Measurements from ENCODE around the gene SMYD1. TPM values are rescaled to one million over a fixed set of nuclear protein-coding genes. Genes with fewer than 3 reads are reported as not detected.

Gene SMYD1
- total RNA-seq, 1 experiment from 2014 or later = 1.6 TPM

GRCh38 chr2:88122141-88122884, 54.7 kb downstream of the SMYD1 start:
- DNase-seq (ENCODE audit: low read depth) = no peak

DNA sequence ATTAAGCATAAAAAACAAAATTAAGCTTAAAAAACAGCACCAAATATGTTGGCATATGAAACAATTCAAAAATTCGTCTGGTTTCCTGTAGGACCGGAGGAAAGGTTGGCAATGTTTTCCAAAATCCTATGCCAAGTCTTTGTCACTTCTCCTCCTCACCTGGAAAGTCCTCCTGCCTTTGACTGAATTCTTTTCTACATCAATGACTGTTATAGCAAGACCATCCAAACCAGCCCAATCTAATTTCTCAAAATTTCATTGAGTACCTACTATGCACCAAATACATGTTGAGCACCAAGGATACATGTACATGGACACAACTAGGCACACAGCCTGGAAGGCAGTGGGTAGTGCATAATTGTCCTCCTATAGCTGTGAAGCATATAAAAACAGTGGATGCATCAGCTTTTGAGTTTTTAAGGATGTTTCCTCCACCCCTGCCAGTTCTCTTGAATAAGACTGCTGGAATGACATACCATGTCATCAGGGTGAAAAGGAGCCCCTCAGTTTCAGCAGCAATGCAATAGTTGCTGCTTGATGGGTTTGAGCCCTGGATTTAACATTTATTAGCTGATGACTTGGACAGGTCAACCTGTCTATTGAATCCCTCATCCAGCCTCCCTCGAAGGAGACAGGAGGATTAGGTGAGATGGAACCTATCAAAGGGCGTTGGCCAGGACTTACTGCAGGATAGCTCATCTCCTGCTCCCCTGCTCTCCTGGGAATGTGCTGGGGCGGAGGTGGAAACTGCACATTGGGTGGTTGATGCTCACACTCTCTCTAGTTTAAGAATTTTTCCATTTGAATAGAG, 55.7 kb downstream of the SMYD1 start:
- DNase-seq (ENCODE audit: low read depth) = no peak

DNA sequence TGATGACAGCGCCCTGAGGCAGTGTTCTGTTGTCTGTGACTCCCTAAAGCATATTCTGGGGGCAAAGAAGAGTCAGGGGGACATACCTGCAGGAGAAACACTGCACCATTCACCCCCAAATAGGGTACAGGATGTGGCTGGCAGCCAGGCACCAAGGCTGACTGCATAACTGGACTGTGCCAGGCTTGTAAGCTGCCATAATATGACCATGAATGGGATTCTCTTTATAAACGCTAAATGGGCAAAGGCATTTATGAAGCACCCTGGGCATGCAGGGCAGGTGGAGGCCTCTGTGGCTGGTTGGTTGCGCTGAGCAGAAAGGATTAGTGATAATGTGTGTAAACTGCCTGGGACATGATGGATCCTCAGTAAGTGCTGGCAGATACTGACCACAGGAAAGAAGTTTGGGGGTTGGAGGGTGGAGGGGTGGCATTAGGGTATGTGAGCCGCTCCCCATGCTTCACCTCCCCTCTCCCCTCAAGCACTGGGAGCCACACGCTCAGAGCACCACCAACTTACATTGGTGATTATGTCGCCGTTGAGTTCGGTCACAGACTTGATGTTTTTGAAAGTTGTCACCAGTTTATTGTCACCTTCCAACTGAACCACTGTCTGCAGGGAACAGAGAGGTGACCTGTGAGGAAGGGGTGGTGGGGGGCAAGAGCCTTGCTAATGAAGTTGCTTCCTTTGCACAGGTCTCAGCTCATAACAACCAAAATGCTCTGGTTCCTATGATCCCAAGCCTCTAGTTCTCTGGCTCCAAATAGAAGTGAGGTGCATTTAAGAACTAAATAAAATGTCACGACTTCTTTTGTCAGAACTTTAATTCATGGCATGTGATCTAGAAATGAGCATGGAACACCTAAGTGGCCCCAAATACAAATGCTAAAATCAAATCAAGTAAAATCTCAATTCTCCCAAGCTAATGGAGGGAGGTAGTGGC, 56.6 kb downstream of the SMYD1 start:
- DNase-seq (ENCODE audit: low read depth) = no peak

DNA sequence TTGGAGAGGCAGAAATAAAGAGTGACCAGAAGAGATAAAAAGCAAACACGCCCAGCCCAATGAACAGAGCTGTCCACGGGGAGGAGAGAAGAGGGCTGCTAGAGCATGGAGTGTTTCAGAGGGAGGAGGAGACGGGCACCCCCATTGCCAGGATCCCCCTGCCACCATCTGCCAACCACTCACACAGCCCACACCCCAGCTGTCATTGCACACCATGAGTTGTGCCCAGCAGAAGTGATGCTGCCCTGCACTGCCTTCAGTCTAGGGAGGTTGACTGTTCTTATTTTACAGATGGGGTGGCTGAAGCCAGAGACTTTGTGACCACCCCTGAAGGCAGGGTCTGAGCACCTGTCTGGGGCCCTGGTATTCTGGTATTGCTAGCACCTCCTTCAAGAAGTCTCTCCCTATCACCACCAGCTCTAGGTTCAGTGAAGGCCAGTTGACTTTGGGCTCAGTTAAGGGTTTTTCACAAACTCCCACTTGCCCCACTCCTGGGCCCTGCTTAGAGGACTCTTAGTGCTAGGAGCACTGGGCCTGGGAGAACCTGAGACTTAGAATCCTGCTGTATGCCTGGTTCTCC, 57.8 kb downstream of the SMYD1 start:
- no peak for DNase-seq (ENCODE audit: low read depth)

- DNase-seq (ENCODE audit: low read depth) = no peak
Measured at GRCh38 chr2:88125924-88126771, 58.5 kb downstream of the SMYD1 start.

DNA sequence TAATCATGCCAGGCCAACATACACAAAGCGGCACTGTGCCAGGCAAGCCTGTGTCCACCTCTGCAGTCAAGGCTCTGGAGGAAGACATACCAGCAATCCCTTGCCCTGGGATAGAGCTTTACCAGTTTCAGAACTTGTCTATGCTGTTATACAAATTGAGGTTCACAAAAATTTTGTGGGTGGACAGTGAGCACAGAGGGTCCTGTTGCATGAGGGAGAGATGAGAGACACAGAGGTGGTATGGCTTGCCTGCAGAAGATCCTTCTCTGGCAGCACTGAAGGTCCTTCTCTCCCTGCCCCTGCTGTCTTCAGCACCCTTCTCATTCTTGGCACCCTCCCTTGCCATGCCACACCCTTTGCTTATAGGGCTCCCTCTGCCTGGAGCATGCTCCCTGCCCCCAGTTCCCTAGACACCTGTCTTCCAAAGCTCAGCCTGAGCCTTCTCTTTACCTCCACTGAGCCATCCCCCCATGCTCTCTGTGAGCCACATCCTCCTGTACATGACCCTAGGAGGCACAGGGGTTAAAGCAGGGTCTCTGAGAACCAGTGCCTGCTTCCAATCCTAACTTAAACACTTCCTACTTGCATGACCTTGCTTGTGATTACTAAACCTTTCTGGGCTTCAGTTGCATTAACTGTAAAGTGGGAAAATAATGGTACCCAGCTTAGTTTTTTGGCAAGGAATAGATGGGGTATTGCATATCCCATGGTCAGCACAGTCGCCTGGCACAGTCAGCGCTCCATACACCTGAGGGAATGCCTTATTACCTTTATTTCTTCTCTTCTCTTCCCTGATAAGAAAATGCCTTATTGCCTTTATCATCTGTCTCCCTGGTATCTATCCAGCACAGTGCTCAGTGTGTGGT, 59.4 kb downstream of the SMYD1 start:
- no peak for DNase-seq (ENCODE audit: low read depth)

DNA sequence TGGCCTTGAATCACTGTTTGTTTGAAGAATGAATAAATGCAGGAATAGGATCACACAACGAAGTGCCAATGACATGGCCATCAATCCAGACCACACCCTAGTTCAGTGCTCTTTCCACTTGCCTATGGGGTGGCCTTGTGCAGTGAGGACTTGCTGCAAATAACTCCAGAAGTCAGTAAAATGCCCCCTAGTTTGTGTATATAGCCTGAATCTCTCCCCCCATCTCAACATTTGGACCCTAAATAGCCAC, 59.9 kb downstream of the SMYD1 start:
- DNase-seq (ENCODE audit: low read depth) = no peak

- DNase-seq (ENCODE audit: low read depth) = no peak
Measured at GRCh38 chr2:88127888-88128653, 60.4 kb downstream of the SMYD1 start, which contains the start of gene FABP1. Gene FABP1, minus strand, starts transcription at chr2:88128062. Its CDS starts 45 bp downstream, at chr2:88128017.

DNA sequence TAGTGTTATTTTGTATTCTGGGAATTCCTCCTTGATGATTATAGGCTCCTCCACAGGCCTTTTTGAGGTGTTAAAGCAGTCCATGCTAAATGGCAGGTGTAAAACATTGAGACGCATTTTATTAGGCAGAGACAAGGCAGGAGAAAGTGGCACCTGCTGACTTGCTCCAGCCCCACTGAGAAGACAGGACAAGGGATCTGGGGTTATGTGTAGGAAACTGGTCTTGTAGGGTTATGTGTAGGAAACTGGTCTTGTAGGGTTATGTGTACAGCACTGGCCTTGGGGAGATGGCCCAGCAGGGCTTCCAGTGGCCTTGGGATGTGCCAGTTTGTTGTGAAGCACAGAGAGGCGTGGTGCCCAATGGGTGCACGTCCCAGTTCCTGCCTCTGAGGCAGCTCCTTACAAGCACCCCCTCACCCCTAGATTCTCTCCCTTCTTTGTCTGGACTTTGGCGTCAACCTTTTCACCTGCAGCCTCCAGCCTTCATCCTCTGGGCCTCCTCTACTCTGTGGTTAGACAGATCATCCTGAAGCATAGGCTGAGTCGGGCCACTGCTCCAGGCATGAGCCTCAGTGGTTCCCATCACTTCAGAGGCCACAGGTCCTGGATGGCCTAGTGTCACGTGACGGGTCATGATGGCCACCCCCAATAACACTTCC, 61.2 kb downstream of the SMYD1 start:
- DNase-seq (ENCODE audit: low read depth) = no peak

- no peak for DNase-seq (ENCODE audit: low read depth)
Measured at GRCh38 chr2:88129313-88129959, 61.8 kb downstream of the SMYD1 start.

- DNase-seq (ENCODE audit: low read depth) = no peak
Measured at GRCh38 chr2:88131201-88131998, 63.8 kb downstream of the SMYD1 start.

DNA sequence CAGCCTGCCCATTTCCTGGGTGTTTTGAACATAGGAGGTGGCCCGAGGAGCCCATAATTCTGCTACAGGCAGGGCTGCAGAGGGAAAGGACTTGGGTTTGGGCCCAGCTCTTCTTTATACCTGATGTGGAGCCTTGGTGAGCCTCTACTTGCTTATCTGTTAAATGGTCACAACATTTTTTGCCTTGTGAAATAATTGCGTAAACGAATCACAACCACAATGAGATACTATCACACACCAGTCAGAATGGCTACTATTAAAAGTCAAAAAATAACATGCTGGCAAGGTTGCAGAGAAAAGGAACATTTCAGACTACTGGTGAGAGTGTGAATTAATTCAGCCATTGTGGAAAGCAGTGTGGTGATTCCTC, 64.4 kb downstream of the SMYD1 start:
- no peak for DNase-seq (ENCODE audit: low read depth)

DNA sequence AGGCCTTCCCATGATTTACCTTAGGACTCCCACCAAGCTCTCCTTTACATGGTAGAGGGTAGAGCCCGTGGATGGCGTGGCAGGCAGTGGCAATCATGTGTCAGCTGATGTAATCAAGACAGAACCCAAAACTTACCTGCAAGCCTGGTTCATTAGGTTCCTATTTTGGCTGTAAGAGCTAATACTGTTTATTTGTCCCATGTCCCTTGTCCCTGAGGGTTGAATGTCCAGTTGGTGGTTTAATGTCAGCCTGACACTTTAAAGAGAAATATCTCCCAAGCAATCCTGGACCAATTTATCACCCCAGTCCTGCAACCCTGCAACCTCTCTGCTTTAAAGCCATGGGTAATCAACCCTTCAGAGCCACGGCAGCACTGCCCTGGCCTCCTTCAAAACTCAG, 66.2 kb downstream of the SMYD1 start:
- no peak for DNase-seq (ENCODE audit: low read depth)

DNA sequence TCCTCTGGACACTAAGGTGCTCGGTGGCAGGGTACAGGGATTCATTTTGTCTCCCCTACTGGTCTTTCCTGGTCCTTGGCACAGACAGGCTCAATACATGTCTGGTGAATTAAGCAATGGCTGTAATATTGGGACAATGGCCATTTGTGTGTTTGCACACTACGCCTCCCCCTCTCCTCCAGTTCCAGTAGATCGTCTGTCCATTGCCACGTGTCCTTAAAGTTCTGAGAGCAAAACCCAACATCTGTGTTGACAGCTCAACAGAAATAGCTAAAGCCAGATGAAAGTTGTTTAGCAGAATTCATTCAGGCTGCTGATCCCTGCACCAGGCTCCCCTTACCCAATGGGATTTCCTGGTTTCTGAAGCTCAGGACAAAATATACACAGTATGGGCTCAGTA, 69.2 kb downstream of the SMYD1 start:
- DNase-seq (ENCODE audit: low read depth) = no peak

DNA sequence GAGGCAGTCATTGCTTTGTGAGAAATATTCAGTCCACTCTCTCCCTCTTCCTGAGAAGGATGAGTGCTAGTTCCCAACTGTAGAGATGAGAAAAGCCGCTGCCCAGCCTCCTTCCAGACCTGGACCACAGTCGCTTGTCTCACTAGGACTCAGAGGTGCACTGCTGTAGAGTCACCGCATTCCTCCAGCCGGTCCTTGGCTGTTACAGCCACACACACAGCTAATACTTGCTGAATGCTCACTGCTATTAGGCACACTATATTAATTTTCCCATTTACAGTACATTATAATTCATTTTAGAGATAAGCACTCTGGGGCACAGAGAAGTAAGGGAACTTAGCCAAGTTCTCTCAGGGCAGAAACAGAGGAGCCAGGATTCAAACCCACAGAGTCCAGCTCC, 70.2 kb downstream of the SMYD1 start:
- DNase-seq (ENCODE audit: low read depth) = no peak

GRCh38 chr2:88139203-88139702, 71.6 kb downstream of the SMYD1 start:
- DNase-seq (ENCODE audit: low read depth) = no peak

- DNase-seq (ENCODE audit: low read depth) = no peak
Measured at GRCh38 chr2:88139804-88140203, 72.2 kb downstream of the SMYD1 start.
